Left ventricle myocardium inferior (tissue), 1 donor: ENCODE measurements around the gene NECAB2. TPM values are rescaled to one million over a fixed set of nuclear protein-coding genes. Genes with fewer than 3 reads are reported as not detected.

Experiments used
- DNase-seq: peaks from one replicate; pipeline ENCODE4 v3.0.0-alpha.2; 2020
- H3K27ac ChIP-seq: fragments of 200-600 bp; replicated peaks from 2 replicates; pipeline ENCODE4 v1.8.0; 2021
- H3K27me3 ChIP-seq: fragments of 200-600 bp; 2 replicates; pipeline ENCODE4 v1.8.0; 2021; ENCODE audit warnings: low read depth
- H3K36me3 ChIP-seq: fragments of 200-600 bp; 2 replicates; pipeline ENCODE4 v1.8.0; 2021
- H3K4me1 ChIP-seq: fragments of 200-600 bp; 2 replicates; pipeline ENCODE4 v1.8.0; 2021
- H3K4me3 ChIP-seq: fragments of 200-600 bp; 2 replicates; pipeline ENCODE4 v1.8.0; 2021; ENCODE audit warnings: mild to moderate bottlenecking, moderate library complexity
- H3K9me3 ChIP-seq: fragments of 200-600 bp; replicated peaks from 2 replicates; pipeline ENCODE4 v1.8.0; 2021
- intact Hi-C: fragments of 100-400 bp; cut with micrococcal nuclease; formaldehyde crosslinking; loops from one replicate; pipeline ENCODE4 v1.11.0; 2022
- total RNA-seq: library from RNA; stranded (reverse); fragmentation: NEBNext Ultra II Directional; extraction: Animal tissue kit (Norgen Biotek cat#: 25700); gene quantifications from one replicate; pipeline ENCODE4 v1.2.1, GENCODE V29; 2021
- TF ChIP-seq, protein P1 (sequence below): fragments of 200-600 bp; IDR thresholded peaks from 2 replicates; pipeline ENCODE4 v1.8.0; 2021; ENCODE audit warnings: antibody characterized with exemption, mild to moderate bottlenecking, borderline replicate concordance
- donor health status: DM: no; HTN: yes; CAD: no; lungs with severe emphysema.

The NECAB2 gene
- total RNA-seq, 1 donor from 2014 or later, result 0.69 TPM

- DNase-seq, result no peak
- intact Hi-C loops, result no loop called here
- TF ChIP-seq, protein P1, sequence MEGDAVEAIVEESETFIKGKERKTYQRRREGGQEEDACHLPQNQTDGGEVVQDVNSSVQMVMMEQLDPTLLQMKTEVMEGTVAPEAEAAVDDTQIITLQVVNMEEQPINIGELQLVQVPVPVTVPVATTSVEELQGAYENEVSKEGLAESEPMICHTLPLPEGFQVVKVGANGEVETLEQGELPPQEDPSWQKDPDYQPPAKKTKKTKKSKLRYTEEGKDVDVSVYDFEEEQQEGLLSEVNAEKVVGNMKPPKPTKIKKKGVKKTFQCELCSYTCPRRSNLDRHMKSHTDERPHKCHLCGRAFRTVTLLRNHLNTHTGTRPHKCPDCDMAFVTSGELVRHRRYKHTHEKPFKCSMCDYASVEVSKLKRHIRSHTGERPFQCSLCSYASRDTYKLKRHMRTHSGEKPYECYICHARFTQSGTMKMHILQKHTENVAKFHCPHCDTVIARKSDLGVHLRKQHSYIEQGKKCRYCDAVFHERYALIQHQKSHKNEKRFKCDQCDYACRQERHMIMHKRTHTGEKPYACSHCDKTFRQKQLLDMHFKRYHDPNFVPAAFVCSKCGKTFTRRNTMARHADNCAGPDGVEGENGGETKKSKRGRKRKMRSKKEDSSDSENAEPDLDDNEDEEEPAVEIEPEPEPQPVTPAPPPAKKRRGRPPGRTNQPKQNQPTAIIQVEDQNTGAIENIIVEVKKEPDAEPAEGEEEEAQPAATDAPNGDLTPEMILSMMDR, result no peak
- H3K27ac ChIP-seq, result no peak overlapping the region
- peaks cover 8% of the 10 kb centered on the region for H3K4me1 ChIP-seq
- no peak overlapping the region for H3K4me3 ChIP-seq
- no peaks in the 10 kb centered on the region for H3K36me3 ChIP-seq
- H3K27me3 ChIP-seq, result peaks cover 16% of the 10 kb centered on the region
- H3K9me3 ChIP-seq, result no peaks in the 10 kb centered on the region
Measured at GRCh38 chr16:84027625-84028024, 59.6 kb downstream of the NECAB2 start.

DNA sequence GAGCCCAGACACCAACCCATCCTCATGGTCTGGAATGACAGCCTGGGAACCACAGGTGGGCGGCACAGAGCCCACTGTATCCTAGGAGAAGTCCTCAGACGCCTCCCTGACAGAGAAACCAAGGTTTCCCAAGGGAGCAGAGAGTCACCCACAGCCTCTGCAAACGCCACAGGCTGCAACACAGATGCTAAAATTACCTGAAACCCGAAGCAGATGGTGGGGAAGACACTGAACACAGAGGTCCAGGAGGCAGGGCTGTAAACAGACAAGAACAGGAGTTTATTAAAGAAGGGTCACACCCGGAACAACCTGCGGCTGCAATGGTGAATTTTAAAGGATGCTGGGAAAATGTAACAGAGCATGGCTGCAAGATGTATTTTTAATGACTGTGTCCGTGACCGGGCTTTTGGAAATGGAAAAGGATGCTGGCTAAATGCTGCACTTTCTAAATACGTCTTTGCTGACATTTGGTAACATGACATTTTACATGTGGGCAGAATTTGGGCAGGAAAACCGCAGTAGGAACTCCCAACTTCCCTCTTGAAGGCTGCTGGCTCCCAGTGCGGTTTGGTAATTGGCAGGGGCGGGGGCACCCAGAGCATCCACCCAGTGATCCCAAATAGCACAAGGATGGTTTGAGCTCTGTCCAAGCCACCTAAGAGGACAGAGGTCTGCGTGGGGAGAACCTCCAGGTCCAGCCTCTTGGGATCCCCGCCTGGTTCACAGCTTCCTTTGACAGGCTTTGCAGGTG lies 61.4 kb downstream of the NECAB2 start:
- TF ChIP-seq, protein P1, result no peak
- peaks cover 8% of the 10 kb centered on the region for H3K4me1 ChIP-seq
- H3K9me3 ChIP-seq, result no peaks in the 10 kb centered on the region
- no peak overlapping the region for H3K27ac ChIP-seq
- no peak overlapping the region for H3K4me3 ChIP-seq
- intact Hi-C loops, result no loop called here
- no peaks in the 10 kb centered on the region for H3K36me3 ChIP-seq
- no peak for DNase-seq
- peaks cover 13% of the 10 kb centered on the region for H3K27me3 ChIP-seq

DNA sequence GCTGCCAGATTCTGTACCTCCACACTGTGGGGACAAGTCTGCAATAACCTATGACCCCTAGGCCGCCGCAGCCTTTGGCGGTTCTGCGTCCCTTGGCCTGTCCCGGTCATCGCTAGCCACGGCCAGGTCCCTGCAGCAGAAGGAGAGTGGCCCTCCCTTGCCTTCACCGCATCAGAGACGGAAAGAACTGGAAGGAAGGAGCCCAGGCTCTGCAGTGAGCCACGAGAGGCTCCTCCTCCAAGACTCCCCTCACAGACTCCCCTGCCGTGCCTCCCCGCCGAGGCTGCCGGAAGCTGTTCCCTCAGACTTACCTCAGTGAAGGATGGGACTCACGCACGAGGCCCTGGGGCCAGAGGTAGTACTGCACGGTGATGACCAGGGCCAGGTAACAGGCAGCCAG lies 63.5 kb downstream of the NECAB2 start:
- Histone ChIP-seq H3K4me3 (no peak overlapping the region), H3K27ac (no peak overlapping the region), H3K27me3 (peaks cover 5% of the 10 kb centered on the region), H3K4me1 (peaks cover 8% of the 10 kb centered on the region), H3K9me3 (peaks cover 17% of the 10 kb centered on the region), H3K36me3 (no peaks in the 10 kb centered on the region)
- intact Hi-C loops, result no loop called here
- DNase-seq, result no peak
- TF ChIP-seq, protein P1, result no peak

- Histone ChIP-seq H3K9me3 (peaks cover 18% of the 10 kb centered on the region), H3K27me3 (peaks cover 1% of the 10 kb centered on the region), H3K27ac (no peak overlapping the region), H3K36me3 (no peaks in the 10 kb centered on the region), H3K4me3 (no peak overlapping the region), H3K4me1 (peaks cover 8% of the 10 kb centered on the region)
- intact Hi-C loops, result no loop called here
- TF ChIP-seq, protein P1, result no peak
- DNase-seq, result peak; percentile 54
Measured at GRCh38 chr16:84032458-84033178, 64.6 kb downstream of the NECAB2 start.

DNA sequence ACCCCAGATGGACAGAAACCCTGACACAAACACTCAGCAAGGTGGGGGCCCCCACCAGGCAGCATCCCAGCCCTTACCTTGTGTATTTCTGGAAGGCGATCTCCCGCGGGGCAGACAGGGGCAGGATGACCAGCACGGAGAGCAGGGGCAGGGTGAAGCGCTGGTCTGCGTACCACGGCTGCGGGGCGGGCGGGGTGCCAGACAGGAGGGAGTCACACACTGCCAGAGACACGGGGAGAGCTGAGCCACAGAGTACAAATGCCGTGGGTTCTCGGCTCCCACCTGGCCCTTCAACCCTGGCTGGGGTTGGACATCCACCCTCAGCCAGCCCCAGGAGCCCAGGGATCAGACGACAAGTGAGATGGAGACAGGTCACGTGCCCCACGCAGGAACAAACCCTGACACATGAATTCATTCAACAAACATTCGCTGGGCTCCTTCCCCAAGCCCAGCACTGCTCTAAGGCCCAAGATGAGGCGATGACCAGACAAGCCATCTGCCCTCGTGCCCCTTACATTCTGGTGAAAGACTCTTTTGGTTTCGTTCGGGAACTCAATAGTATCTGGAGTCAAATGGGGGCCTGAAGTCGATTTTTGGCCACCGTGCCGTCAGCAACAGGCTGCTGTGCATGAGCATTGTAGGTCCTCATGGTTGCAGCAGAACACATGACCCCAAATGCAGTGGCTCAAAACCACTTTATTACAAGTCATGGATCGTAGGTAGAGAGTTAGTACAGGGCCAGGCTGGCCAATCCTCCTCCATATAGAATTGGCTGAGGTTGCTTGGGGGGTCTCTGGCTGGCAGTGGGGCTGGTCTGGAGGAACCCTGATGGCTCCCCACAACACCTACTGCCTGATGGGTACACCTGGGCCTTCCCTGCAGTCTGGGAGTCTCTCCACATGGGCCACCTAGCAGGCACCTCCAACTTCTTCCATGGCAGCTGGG lies 65.5 kb downstream of the NECAB2 start:
- intact Hi-C loops, result no loop called here
- TF ChIP-seq, protein P1, result no peak
- Histone ChIP-seq H3K4me3 (no peak overlapping the region), H3K27me3 (no peaks in the 10 kb centered on the region), H3K9me3 (peaks cover 18% of the 10 kb centered on the region), H3K36me3 (no peaks in the 10 kb centered on the region), H3K4me1 (peaks cover 8% of the 10 kb centered on the region), H3K27ac (no peak overlapping the region)
- no peak for DNase-seq
